GM23248 (cell line): ENCODE measurements around the gene SMOC2.

Source experiments
- EZH2 ChIP-seq: fragments of 200-600 bp; sonication (generic); IDR thresholded peaks from 2 replicates; pipeline ENCODE4 v1.6.1; 2018; ENCODE audit warnings: antibody characterized with exemption, mild to moderate bottlenecking; ENCODE audit not compliant: insufficient read depth, poor library complexity, severe bottlenecking
- EZH2phosphoT487 ChIP-seq: fragments of 200-600 bp; sonication (generic); IDR thresholded peaks from 2 replicates; pipeline ENCODE4 v1.6.1; 2018; ENCODE audit warnings: antibody characterized with exemption, moderate library complexity, mild to moderate bottlenecking, low read depth; ENCODE audit not compliant: insufficient read depth

- TF ChIP-seq EZH2 (no peak), EZH2phosphoT487 (no peak)
Observed at GRCh38 chr6:168469521-168469920, 28.5 kb downstream of the SMOC2 start.
